WTC11 (cell line): ENCODE data around the gene GNG10. TPM values are rescaled to one million over a fixed set of nuclear protein-coding genes. Genes with fewer than 3 reads are reported as not detected.

Experiments used
- ATAC-seq: fragments of 200-7000 bp; cut with Tn5 transposase; 2 replicates; pipeline ENCODE4 v1.10.0; 2021; ENCODE audit warnings: mild to moderate bottlenecking, moderate library complexity
- CTCF ChIA-PET: fragments of 300-600 bp; sonication (Branson Sonifier 250); formaldehyde crosslinking; loops from one replicate; lab custom pipeline; 2021; ENCODE audit warnings: antibody characterized with exemption; lab: Charles Lee
- POLR2A ChIA-PET: fragments of 350-600 bp; sonication (Branson Sonifier 250); formaldehyde crosslinking; loops from one replicate; lab custom pipeline; 2021; ENCODE audit warnings: antibody characterized with exemption; lab: Charles Lee
- DNase-seq: peaks from one replicate; pipeline ENCODE4 v3.0.0; 2021; ENCODE audit warnings: low spot score
- H3K27ac Mint-ChIP-seq: 2 replicates; pipeline ENCODE4 v1.8.0; 2021; ENCODE audit warnings: mixed read lengths
- H3K27me3 Mint-ChIP-seq: 2 replicates; pipeline ENCODE4 v1.8.0; 2021; ENCODE audit warnings: low read depth, mild to moderate bottlenecking, moderate library complexity, mixed read lengths
- H3K36me3 Mint-ChIP-seq: 2 replicates; pipeline ENCODE4 v1.8.0; 2021; ENCODE audit warnings: mixed read lengths
- H3K4me1 Mint-ChIP-seq: 2 replicates; pipeline ENCODE4 v1.8.0; 2022; ENCODE audit warnings: mixed read lengths
- H3K4me3 Mint-ChIP-seq: 2 replicates; pipeline ENCODE4 v1.8.0; 2021; ENCODE audit warnings: mild to moderate bottlenecking, moderate library complexity, mixed read lengths
- H3K9me3 Mint-ChIP-seq: 2 replicates; pipeline ENCODE4 v1.8.0; 2021; ENCODE audit warnings: mixed read lengths
- ATF2 ChIP-seq: sonication (generic); formaldehyde crosslinking; IDR thresholded peaks from 2 replicates; pipeline ENCODE4 v1.8.1; 2022; ENCODE audit warnings: low read depth, missing genetic modification reagents, borderline replicate concordance
- ATF3 ChIP-seq: sonication (generic); formaldehyde crosslinking; conservative IDR thresholded peaks from 2 replicates; pipeline ENCODE4 v1.8.1; 2022; ENCODE audit warnings: mild to moderate bottlenecking, missing genetic modification reagents
- CREM ChIP-seq: sonication (generic); formaldehyde crosslinking; IDR thresholded peaks from 2 replicates; pipeline ENCODE4 v1.8.1; 2022; ENCODE audit warnings: mild to moderate bottlenecking, missing genetic modification reagents, moderate library complexity
- CTCF ChIP-seq: fragments of 200-600 bp; IDR thresholded peaks from 2 replicates; pipeline ENCODE4 v1.8.0; 2022; ENCODE audit warnings: antibody characterized with exemption
- E2F5 ChIP-seq: sonication (generic); formaldehyde crosslinking; IDR thresholded peaks from 2 replicates; pipeline ENCODE4 v1.8.1; 2022; ENCODE audit warnings: mild to moderate bottlenecking, moderate library complexity, missing genetic modification reagents
- ELF4 ChIP-seq: sonication (generic); formaldehyde crosslinking; IDR thresholded peaks from 2 replicates; pipeline ENCODE4 v1.8.1; 2022; ENCODE audit warnings: low read depth, mild to moderate bottlenecking, moderate library complexity, missing genetic modification reagents
- ETV6 ChIP-seq: sonication (generic); formaldehyde crosslinking; IDR thresholded peaks from 2 replicates; pipeline ENCODE4 v1.8.1; 2022; ENCODE audit warnings: mild to moderate bottlenecking, missing genetic modification reagents
- FOXK1 ChIP-seq: sonication (generic); formaldehyde crosslinking; IDR thresholded peaks from 2 replicates; pipeline ENCODE4 v1.8.0; 2022; ENCODE audit warnings: mild to moderate bottlenecking, moderate library complexity, missing genetic modification reagents
- FOXP1 ChIP-seq: sonication (generic); formaldehyde crosslinking; IDR thresholded peaks from 2 replicates; pipeline ENCODE4 v1.8.0; 2022; ENCODE audit warnings: missing genetic modification reagents, mild to moderate bottlenecking, moderate library complexity, borderline replicate concordance
- IRF1 ChIP-seq: sonication (generic); formaldehyde crosslinking; IDR thresholded peaks from 2 replicates; pipeline ENCODE4 v1.8.0; 2023; ENCODE audit warnings: missing genetic modification reagents
- JAZF1 ChIP-seq: fragments of 250-450 bp; sonication (Bioruptor Pico); IDR thresholded peaks from 2 replicates; pipeline ENCODE4 v1.9.0; 2021; ENCODE audit warnings: moderate library complexity, mild to moderate bottlenecking, inconsistent platforms
- JUN ChIP-seq: sonication (generic); formaldehyde crosslinking; IDR thresholded peaks from 2 replicates; pipeline ENCODE4 v1.8.0; 2023; ENCODE audit warnings: mild to moderate bottlenecking, missing genetic modification reagents
- MLX ChIP-seq: sonication (generic); formaldehyde crosslinking; IDR thresholded peaks from 2 replicates; pipeline ENCODE4 v1.8.1; 2023; ENCODE audit warnings: mild to moderate bottlenecking, missing genetic modification reagents, moderate library complexity
- MXD4 ChIP-seq: fragments of 250-450 bp; sonication (Bioruptor Pico); IDR thresholded peaks from 2 replicates; pipeline ENCODE4 v1.8.0; 2021; ENCODE audit warnings: mild to moderate bottlenecking, moderate library complexity, borderline replicate concordance
- NR1H2 ChIP-seq: sonication (generic); formaldehyde crosslinking; IDR thresholded peaks from 2 replicates; pipeline ENCODE4 v1.9.0; 2021; ENCODE audit warnings: mild to moderate bottlenecking, moderate library complexity, missing genetic modification reagents
- SMAD3 ChIP-seq: sonication (generic); formaldehyde crosslinking; IDR thresholded peaks from 2 replicates; pipeline ENCODE4 v1.8.0; 2022; ENCODE audit warnings: missing genetic modification reagents, mild to moderate bottlenecking, borderline replicate concordance
- STAT6 ChIP-seq: sonication (generic); formaldehyde crosslinking; conservative IDR thresholded peaks from 2 replicates; pipeline ENCODE4 v1.8.1; 2023; ENCODE audit warnings: mild to moderate bottlenecking, low read depth, missing genetic modification reagents, moderate library complexity
- TCF7 ChIP-seq: sonication (generic); formaldehyde crosslinking; IDR thresholded peaks from 2 replicates; pipeline ENCODE4 v1.8.0; 2022; ENCODE audit warnings: mild to moderate bottlenecking, low read depth, missing genetic modification reagents, moderate library complexity
- TP53 ChIP-seq: sonication (generic); formaldehyde crosslinking; IDR thresholded peaks from 2 replicates; pipeline ENCODE4 v1.8.1; 2023; ENCODE audit warnings: mild to moderate bottlenecking, missing genetic modification reagents
- ZBTB43 ChIP-seq: sonication (generic); formaldehyde crosslinking; IDR thresholded peaks from 2 replicates; pipeline ENCODE4 v1.8.1; 2023; ENCODE audit warnings: mild to moderate bottlenecking, missing genetic modification reagents
- ZNF121 ChIP-seq: sonication (generic); formaldehyde crosslinking; IDR thresholded peaks from 2 replicates; pipeline ENCODE4 v1.8.0; 2023; ENCODE audit warnings: missing genetic modification reagents
- ZNF232 ChIP-seq: sonication (generic); formaldehyde crosslinking; IDR thresholded peaks from 2 replicates; pipeline ENCODE4 v1.8.0; 2022; ENCODE audit warnings: mild to moderate bottlenecking, missing genetic modification reagents
- ZNF423 ChIP-seq: fragments of 250-450 bp; sonication (Bioruptor Pico); IDR thresholded peaks from 2 replicates; pipeline ENCODE4 v2.1.2; 2022; ENCODE audit warnings: mild to moderate bottlenecking, moderate library complexity
- total RNA-seq: library from RNA; stranded (reverse); gene quantifications from 3 replicates; pipeline ENCODE4 v1.2.3, GENCODE V29; 2021

Gene GNG10
- total RNA-seq, 1 experiment from 2014 or later = 17.2 TPM

- DNase-seq (no peak), ATAC-seq (no peak)
- Mint-ChIP-seq H3K36me3 (no peaks in the 10 kb centered on the region; the same call in 1 of the 2 replicates), H3K9me3 (no peaks in the 10 kb centered on the region), H3K4me1 (peaks cover 24% of the 10 kb centered on the region), H3K27ac (no peak overlapping the region; the same call in 1 of the 2 replicates), H3K27me3 (no peaks in the 10 kb centered on the region; the same call in 1 of the 2 replicates), H3K4me3 (peak overlapping the region; percentile 95)
- ChIA-PET POLR2A (interaction anchor here (0.7 kb wide), 1 partner anchor 105 kb away, joined by 3 read pairs; no protein-coding TSS in a partner anchor), CTCF (no interaction called here)
- no peak for TF ChIP-seq SMAD3 (CRISPR knock-in tag)
- no peak for TF ChIP-seq ELF4 (CRISPR knock-in tag)
- no peak for TF ChIP-seq MXD4 (CRISPR knock-in tag)
- no peak for TF ChIP-seq CTCF
Measured at GRCh38 chr9:111632695-111633388, 28.6 kb upstream of the GNG10 start.

- CTCF ChIA-PET = no interaction called here
- TF ChIP-seq ATF3 (no peak), MLX (CRISPR knock-in tag) (no peak), ETV6 (no peak), STAT6 (CRISPR knock-in tag) (no peak), TP53 (CRISPR knock-in tag) (no peak), ZNF121 (no peak), NR1H2 (CRISPR knock-in tag) (no peak), ZNF232 (no peak)
- no peaks in the 10 kb centered on the region; the same call in 1 of the 2 replicates for H3K27me3 Mint-ChIP-seq
- ATAC-seq (no peak), DNase-seq (no peak)
- H3K9me3 Mint-ChIP-seq = no peaks in the 10 kb centered on the region
- H3K4me1 Mint-ChIP-seq = peaks cover 24% of the 10 kb centered on the region
- POLR2A ChIA-PET = no interaction called here
- peak overlapping the region; percentile 8; the same call in 1 of the 2 replicates for H3K4me3 Mint-ChIP-seq
- H3K36me3 Mint-ChIP-seq = no peaks in the 10 kb centered on the region; the same call in 1 of the 2 replicates
- no peak overlapping the region; the same call in 1 of the 2 replicates for H3K27ac Mint-ChIP-seq
Measured at GRCh38 chr9:111633389-111633736, 28.0 kb upstream of the GNG10 start.

GRCh38 chr9:111634860-111635259, 26.5 kb upstream of the GNG10 start:
- ChIA-PET CTCF (no interaction called here), POLR2A (no interaction called here)
- Mint-ChIP-seq H3K4me1 (peaks cover 24% of the 10 kb centered on the region), H3K36me3 (no peaks in the 10 kb centered on the region; the same call in 1 of the 2 replicates), H3K27ac (no peak overlapping the region), H3K27me3 (no peaks in the 10 kb centered on the region; the same call in 1 of the 2 replicates), H3K9me3 (no peaks in the 10 kb centered on the region), H3K4me3 (no peak overlapping the region)
- ATAC-seq (no peak), DNase-seq (no peak)
- no peak for TF ChIP-seq CREM (CRISPR knock-in tag)
- TF ChIP-seq JAZF1 = no peak
- TF ChIP-seq ZBTB43 (CRISPR knock-in tag) = no peak
- no peak for TF ChIP-seq IRF1 (CRISPR knock-in tag)
- no peak for TF ChIP-seq ATF2
- no peak for TF ChIP-seq TCF7 (CRISPR knock-in tag)
- TF ChIP-seq ZNF423 (CRISPR knock-in tag) = no peak
- TF ChIP-seq FOXP1 (CRISPR knock-in tag) = no peak
- no peak for TF ChIP-seq JUN (CRISPR knock-in tag)
- TF ChIP-seq FOXK1 (CRISPR knock-in tag) = no peak
- TF ChIP-seq E2F5 (CRISPR knock-in tag) = no peak
- no peak for TF ChIP-seq MXD4 (CRISPR knock-in tag)
